HUES48 (cell line): Measurements from ENCODE around the gene GALNT13.

Experiments used
- H3K27ac ChIP-seq: one replicate; pipeline ENCODE4 v1.7.0; 2013; ENCODE audit warnings: low read depth, low read length, inconsistent platforms
- H3K27me3 ChIP-seq: 2 replicates; pipeline ENCODE4 v1.6.1; 2013; ENCODE audit warnings: mild to moderate bottlenecking, low read length; ENCODE audit not compliant: control insufficient read depth, insufficient read depth
- H3K36me3 ChIP-seq: 2 replicates; pipeline ENCODE4 v1.6.1; 2013; ENCODE audit warnings: low read length; ENCODE audit not compliant: control insufficient read depth, insufficient read depth
- H3K4me1 ChIP-seq: 2 replicates; pipeline ENCODE4 v1.6.1; 2013; ENCODE audit warnings: mild to moderate bottlenecking, low read length; ENCODE audit not compliant: control insufficient read depth, insufficient read depth
- H3K4me3 ChIP-seq: 2 replicates; pipeline ENCODE4 v1.5.1; 2013; ENCODE audit warnings: mild to moderate bottlenecking, low read depth, low read length
- H3K9ac ChIP-seq: 2 replicates; pipeline ENCODE4 v1.6.1; 2013; ENCODE audit warnings: mild to moderate bottlenecking, low read depth, low read length, moderate library complexity
- H3K9me3 ChIP-seq: 2 replicates; pipeline ENCODE4 v1.6.1; 2013; ENCODE audit warnings: low read length; ENCODE audit not compliant: control insufficient read depth, insufficient read depth

GALNT13 gene

DNA sequence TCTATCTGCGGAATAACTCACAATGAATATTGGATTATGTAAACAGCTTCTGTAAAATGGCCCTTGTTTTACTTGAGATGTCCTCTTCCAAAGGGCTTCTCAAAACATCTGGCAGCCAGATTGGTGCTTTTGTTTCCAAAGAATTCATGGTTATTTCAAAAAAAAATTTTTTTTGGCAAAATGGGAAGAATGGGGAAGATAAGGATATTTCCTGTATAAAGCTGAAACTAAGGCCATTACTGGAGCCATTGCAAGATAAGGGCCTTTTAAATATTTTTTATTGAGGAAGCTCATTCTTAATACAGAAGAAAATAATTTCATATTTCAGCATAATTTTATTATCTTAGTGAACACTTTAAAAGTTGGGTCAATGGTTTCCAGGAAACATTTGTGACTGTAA is 259.1 kb downstream of the GALNT13 start:
- no peak overlapping the region for H3K27ac ChIP-seq
- no peaks in the 10 kb centered on the region for H3K27me3 ChIP-seq
- H3K9me3 ChIP-seq: no peaks in the 10 kb centered on the region

DNA sequence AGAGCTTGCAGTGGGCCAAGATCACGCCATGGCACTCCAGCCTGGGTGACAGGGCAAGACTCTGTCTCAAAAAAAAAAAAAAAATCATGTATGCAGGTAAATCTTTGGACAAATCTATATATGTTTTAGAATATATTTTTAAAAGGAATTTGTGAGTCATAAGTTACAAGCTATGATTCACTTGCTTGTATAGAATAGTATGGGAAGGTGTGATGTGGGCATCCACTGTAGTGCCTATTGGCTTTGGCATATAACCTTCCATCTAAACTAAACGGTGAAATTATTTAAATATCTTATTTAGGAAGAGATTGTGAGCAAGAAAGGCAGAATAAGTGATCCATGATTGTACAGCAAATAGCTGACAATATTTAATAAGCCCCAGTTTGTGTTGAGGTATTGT is 261.1 kb downstream of the GALNT13 start:
- Histone ChIP-seq H3K27me3 (no peaks in the 10 kb centered on the region), H3K27ac (no peak overlapping the region), H3K36me3 (no peaks in the 10 kb centered on the region)

More for the DNA sequence above, 259.1 kb downstream of the GALNT13 start:
- no peak overlapping the region for H3K9ac ChIP-seq
- H3K4me3 ChIP-seq: no peak overlapping the region
- H3K4me1 ChIP-seq: no peaks in the 10 kb centered on the region
- H3K36me3 ChIP-seq: no peaks in the 10 kb centered on the region

DNA sequence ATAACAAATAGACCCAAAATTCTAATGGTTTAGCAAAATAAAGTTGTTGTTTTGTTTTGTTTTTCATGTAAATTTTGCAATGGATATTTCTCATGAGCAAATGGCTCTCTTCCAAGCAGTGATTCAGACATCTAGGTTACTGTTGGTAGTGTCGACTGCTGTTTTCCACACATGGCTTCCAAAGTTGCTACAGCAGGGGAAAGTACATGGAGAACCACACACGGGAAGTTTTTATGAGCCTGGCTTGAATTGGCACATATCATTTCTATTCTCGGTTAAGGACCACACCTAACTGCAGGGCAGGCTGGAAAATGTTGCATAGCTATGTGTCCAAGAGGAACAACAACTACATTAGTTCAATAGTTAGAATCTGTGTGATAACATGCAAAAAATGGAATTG is 262.1 kb downstream of the GALNT13 start:
- Histone ChIP-seq H3K27ac (no peak overlapping the region), H3K4me1 (no peaks in the 10 kb centered on the region), H3K36me3 (no peaks in the 10 kb centered on the region), H3K9ac (no peak overlapping the region), H3K27me3 (no peaks in the 10 kb centered on the region), H3K9me3 (no peaks in the 10 kb centered on the region), H3K4me3 (no peak overlapping the region)

More for the DNA sequence above, 261.1 kb downstream of the GALNT13 start:
- Histone ChIP-seq H3K9me3 (no peaks in the 10 kb centered on the region), H3K4me3 (no peak overlapping the region), H3K9ac (no peak overlapping the region), H3K4me1 (no peaks in the 10 kb centered on the region)

DNA sequence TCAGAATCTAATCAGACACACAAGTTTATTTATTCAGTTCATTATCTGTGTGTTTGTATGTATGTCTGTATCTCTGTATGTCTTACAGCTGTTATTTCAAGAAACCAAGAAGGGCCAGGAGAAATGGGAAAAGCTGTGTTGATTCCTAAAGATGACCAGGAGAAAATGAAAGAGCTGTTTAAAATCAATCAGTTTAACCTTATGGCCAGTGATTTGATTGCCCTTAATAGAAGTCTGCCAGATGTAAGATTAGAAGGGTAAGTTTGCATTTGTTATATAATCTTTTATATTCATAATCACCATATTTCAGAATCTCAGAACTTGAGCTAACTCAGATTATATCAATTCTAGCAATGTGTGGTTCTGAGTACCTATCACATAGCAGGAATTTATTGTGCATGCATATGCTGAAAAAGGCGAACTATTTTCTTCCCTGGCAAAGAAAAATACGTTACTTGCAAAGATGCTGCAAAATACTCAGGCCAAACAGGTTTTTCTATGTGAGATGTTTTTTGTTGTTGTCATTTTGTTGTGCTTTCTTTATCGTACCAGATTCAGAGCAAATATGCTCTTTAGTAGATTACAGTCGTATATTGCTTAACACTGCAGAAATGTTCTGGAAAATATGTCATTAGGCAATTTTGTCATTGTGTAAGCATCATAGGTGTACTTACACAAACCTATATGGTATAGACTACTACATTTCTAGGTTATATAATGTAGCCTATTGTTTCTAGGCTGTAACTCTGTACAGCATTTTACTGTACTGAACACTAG is 268.7 kb downstream of the GALNT13 start:
- Histone ChIP-seq H3K9ac (no peak overlapping the region), H3K4me1 (no peaks in the 10 kb centered on the region), H3K27me3 (no peaks in the 10 kb centered on the region), H3K27ac (no peak overlapping the region), H3K9me3 (no peaks in the 10 kb centered on the region), H3K4me3 (no peak overlapping the region), H3K36me3 (no peaks in the 10 kb centered on the region)

DNA sequence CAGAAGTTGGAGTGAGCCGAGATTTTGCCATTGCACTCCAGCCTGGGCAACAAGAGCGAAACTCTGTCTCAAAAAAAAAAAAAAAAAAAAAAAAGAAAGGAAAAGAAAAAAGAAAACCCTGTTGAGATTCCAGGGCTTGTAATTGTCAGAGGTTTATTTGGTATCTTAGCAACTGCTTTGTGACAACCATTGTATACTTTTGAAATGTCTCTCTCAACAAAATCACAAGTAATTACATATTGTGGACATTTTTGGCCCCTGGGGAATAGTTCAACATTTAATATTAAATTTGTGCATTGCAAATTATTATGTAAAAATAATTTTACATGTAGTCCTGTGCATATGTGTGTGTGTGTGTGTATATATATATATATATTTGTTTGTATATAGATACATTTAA is 270.8 kb downstream of the GALNT13 start:
- no peaks in the 10 kb centered on the region for H3K36me3 ChIP-seq

DNA sequence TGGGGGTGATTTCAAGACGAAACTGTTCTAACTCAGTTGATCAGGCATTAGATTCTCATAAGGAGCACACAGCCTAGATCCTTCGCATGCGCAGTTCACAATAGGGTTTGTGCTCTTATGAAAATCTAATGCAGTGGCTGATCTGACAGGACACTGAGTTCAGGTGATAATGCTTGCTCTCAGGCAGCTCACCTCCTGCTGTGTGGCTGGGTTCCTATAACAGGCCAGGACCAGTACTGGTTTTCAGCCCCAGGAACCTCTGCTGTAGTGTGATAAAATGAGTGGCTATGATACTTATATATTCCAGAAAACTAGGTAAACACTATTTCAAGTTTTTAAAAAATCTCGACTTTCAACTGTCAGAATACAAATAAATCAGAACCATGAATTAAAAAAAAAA is 271.4 kb downstream of the GALNT13 start:
- no peaks in the 10 kb centered on the region for H3K4me1 ChIP-seq
- no peaks in the 10 kb centered on the region for H3K36me3 ChIP-seq
- no peak overlapping the region for H3K4me3 ChIP-seq
- H3K27me3 ChIP-seq: no peaks in the 10 kb centered on the region
- no peaks in the 10 kb centered on the region for H3K9me3 ChIP-seq
- no peak overlapping the region for H3K27ac ChIP-seq
- no peak overlapping the region for H3K9ac ChIP-seq

More for the DNA sequence above, 270.8 kb downstream of the GALNT13 start:
- H3K27ac ChIP-seq: no peak overlapping the region
- no peaks in the 10 kb centered on the region for H3K9me3 ChIP-seq
- H3K4me1 ChIP-seq: no peaks in the 10 kb centered on the region
- H3K9ac ChIP-seq: no peak overlapping the region
- H3K27me3 ChIP-seq: no peaks in the 10 kb centered on the region
- no peak overlapping the region for H3K4me3 ChIP-seq

DNA sequence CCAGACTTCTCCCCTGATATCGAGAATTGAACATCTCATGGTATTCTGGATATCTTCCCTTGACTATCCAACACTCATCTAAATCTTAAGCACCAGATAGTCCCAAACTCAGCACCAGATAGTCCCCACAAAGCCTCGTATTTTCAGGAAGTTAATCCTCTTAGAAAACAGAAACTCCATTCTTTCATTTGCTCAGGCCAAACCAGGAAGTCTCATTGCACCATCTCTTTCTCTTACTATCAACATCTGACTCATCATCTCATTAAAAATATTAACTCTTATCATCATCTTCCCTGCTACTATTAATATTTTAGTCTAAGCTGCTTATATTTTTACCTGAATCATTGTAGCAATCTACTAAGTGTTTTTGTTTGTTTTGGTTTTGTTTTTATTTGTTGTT is 286.4 kb downstream of the GALNT13 start:
- Histone ChIP-seq H3K27ac (no peak overlapping the region), H3K9me3 (peaks cover 11% of the 10 kb centered on the region), H3K4me3 (no peak overlapping the region), H3K9ac (no peak overlapping the region), H3K4me1 (no peaks in the 10 kb centered on the region), H3K27me3 (no peaks in the 10 kb centered on the region), H3K36me3 (no peaks in the 10 kb centered on the region)

DNA sequence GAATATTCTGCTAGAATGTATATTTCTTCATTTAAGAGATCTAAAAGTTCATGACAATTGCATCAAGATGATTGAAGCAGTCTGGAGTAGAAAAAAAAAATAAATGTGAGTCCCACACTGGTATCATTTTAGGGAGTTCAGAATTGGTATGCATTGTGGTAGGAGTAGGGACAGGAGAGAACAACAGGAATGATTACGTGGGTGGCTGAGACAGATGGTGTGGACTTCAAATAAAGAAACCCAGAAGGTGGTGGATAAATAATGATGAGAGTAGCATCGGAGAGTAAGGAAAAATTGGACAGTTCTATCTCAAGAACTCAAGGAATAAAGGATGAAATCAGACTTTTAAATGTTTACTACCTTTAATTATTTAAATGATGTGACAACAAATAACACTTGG is 289.6 kb downstream of the GALNT13 start:
- H3K9me3 ChIP-seq: no peaks in the 10 kb centered on the region
- no peaks in the 10 kb centered on the region for H3K36me3 ChIP-seq
- H3K27me3 ChIP-seq: no peaks in the 10 kb centered on the region
- H3K9ac ChIP-seq: no peak overlapping the region
- H3K4me1 ChIP-seq: no peaks in the 10 kb centered on the region
- no peak overlapping the region for H3K4me3 ChIP-seq
- H3K27ac ChIP-seq: no peak overlapping the region

DNA sequence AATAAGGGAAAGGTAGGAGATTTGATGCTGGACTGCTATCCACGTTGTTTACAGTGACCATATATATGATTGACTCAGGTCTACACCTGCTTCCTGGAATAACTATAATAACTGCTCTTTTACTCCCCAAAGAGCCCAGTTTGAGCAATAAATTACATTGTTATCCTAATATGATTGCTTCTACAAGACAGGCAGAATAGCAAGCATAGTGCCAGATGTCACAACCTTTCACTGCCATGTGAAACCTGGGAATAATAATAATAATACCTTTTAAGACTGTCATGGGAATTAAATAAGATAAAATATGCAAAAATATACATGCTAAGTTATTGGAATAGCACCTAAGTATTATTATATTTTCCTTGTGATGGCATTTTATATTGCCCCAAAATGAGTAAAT is 298.7 kb downstream of the GALNT13 start:
- H3K9me3 ChIP-seq: no peaks in the 10 kb centered on the region
- no peak overlapping the region for H3K4me3 ChIP-seq
- no peaks in the 10 kb centered on the region for H3K36me3 ChIP-seq
- no peaks in the 10 kb centered on the region for H3K27me3 ChIP-seq
- no peaks in the 10 kb centered on the region for H3K4me1 ChIP-seq
- H3K9ac ChIP-seq: no peak overlapping the region
- no peak overlapping the region for H3K27ac ChIP-seq

DNA sequence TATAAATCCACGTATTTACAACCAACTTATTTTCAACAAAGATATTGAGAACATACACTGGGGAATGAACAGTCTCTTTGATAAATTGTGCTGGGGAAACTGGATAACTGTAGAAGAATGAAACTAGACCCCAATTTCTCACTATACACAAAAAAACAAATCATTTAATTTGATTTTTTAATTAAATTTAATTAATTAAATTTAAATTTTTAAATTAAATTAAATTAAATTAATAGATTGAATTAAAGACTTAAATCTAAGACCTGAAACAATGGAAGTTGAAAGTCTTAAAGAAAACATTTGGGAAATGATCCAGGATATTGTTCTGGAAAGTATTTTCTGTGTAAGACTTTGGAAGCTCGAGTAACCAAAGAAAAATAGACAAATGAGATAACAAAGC is 301.4 kb downstream of the GALNT13 start:
- no peak overlapping the region for H3K27ac ChIP-seq
- H3K9me3 ChIP-seq: no peaks in the 10 kb centered on the region
- no peaks in the 10 kb centered on the region for H3K36me3 ChIP-seq
- no peaks in the 10 kb centered on the region for H3K27me3 ChIP-seq
- H3K9ac ChIP-seq: no peak overlapping the region
- H3K4me1 ChIP-seq: no peaks in the 10 kb centered on the region
- H3K4me3 ChIP-seq: no peak overlapping the region

DNA sequence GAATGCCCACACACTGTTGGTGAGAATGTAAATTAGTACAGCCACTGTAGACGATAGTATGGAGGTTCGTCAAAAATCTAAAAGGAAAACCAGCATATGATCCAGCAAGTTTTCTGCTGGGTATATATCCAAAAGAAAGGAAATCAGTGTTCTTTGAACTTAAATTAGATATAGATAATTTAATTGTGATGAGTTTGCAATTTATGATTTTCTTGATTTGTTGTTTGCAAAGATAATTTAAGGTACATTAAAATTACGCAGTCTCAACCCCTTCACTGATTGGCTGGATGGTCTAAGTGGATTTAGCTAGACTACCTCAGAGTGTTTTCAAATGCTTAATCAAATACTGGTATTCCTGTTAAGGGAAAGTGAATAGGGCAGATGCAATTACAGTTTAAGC is 302.2 kb downstream of the GALNT13 start:
- Histone ChIP-seq H3K4me3 (no peak overlapping the region), H3K9ac (no peak overlapping the region), H3K9me3 (no peaks in the 10 kb centered on the region), H3K36me3 (no peaks in the 10 kb centered on the region), H3K27me3 (no peaks in the 10 kb centered on the region), H3K4me1 (no peaks in the 10 kb centered on the region), H3K27ac (no peak overlapping the region)
